ENCODE data around the gene TRPM2.

DNA sequence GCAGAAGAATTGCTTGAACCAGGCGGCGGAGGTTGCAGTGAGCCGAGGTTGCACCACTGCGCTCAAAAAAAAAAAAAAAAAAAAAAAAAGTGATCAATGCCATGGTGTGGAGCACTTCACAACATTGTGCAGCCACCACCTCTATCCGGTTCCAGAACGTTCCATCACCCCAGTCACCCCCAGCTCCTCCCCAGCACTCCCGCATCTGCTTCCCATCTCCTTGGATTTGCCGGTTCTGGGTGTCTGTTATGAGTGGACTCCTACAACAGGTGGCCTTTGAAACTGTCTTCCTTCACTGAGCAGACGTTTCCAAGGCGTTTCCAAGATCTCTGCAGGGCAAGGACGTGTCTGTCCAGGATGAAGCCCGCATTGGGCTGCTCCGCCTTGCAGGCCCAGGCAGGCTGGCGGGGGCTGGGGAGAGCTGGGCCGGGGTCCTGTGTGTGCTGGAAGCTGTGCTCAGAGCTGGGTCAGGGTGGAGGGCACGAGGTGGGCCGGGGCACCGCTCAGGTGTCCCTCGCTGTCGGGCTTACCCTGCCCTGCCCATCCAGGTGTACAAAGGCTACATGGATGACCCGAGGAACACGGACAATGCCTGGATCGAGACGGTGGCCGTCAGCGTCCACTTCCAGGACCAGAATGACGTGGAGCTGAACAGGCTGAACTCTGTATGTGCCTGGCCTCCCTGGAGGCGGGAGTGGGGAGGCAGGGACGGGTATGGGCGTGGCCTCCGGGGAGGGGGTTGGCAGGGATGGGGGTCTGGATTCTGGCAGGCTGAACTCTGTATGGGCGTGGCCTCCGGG, 87.0 kb downstream of the TRPM2 start:
- TF ChIP-seq, protein P1, sequence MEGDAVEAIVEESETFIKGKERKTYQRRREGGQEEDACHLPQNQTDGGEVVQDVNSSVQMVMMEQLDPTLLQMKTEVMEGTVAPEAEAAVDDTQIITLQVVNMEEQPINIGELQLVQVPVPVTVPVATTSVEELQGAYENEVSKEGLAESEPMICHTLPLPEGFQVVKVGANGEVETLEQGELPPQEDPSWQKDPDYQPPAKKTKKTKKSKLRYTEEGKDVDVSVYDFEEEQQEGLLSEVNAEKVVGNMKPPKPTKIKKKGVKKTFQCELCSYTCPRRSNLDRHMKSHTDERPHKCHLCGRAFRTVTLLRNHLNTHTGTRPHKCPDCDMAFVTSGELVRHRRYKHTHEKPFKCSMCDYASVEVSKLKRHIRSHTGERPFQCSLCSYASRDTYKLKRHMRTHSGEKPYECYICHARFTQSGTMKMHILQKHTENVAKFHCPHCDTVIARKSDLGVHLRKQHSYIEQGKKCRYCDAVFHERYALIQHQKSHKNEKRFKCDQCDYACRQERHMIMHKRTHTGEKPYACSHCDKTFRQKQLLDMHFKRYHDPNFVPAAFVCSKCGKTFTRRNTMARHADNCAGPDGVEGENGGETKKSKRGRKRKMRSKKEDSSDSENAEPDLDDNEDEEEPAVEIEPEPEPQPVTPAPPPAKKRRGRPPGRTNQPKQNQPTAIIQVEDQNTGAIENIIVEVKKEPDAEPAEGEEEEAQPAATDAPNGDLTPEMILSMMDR (IDR thresholded peaks at IDR 0.05): no peak
- TF ChIP-seq POLR2A (IDR thresholded peaks at IDR 0.05; ENCODE audit: low read depth): no peak
- no peak for TF ChIP-seq EP300 (IDR thresholded peaks at IDR 0.05)
- TF ChIP-seq POLR2AphosphoS5 (IDR thresholded peaks at IDR 0.05): no peak
